ENCODE results near the gene MAP6. TPM values are rescaled to one million over a fixed set of nuclear protein-coding genes. Genes with fewer than 3 reads are reported as not detected.
A peak's percentile ranks its signal among the peaks of the same experiment; 100 is the strongest.

The MAP6 gene
- total and polyA plus RNA-seq, 2 of the 13 experiments (the other 11 are each of a cell fraction or from before 2014, with no cell fraction given) = 0.04 TPM; not detected in 1

DNA sequence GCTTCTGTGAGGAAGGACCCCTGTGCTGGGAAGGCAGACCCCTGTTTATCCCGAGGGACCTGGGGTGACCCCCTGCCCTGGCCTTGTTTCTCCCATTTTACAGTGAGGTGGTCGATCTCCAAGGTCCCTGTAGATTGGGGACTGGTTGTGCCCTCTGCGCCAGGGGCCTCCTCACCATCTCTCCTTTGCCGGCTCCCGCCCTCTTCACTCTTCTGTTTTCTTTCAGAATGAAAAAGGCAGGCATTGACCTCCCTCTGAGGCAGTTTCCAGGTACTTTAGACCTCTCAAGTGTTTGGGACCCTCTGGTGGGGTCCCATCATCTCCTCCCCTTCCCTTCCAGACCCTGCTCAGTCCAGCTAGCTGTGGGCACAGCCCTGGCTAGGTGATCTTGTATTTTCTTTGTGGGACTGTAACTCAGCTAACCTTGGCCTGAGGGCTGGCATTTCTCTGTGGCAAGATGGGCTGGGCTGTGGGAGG, 105.3 kb downstream of the MAP6 start (continued):
- TF ChIP-seq, protein P1, sequence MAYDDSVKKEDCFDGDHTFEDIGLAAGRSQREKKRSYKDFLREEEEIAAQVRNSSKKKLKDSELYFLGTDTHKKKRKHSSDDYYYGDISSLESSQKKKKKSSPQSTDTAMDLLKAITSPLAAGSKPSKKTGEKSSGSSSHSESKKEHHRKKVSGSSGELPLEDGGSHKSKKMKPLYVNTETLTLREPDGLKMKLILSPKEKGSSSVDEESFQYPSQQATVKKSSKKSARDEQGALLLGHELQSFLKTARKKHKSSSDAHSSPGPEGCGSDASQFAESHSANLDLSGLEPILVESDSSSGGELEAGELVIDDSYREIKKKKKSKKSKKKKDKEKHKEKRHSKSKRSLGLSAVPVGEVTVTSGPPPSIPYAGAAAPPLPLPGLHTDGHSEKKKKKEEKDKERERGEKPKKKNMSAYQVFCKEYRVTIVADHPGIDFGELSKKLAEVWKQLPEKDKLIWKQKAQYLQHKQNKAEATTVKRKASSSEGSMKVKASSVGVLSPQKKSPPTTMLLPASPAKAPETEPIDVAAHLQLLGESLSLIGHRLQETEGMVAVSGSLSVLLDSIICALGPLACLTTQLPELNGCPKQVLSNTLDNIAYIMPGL (CRISPR knock-in tag; IDR thresholded peaks at IDR 0.05; ENCODE audit: borderline replicate concordance in 1 of 2, low read depth in 1 of 2) = no peak
- no peak for TF ChIP-seq SMAD1 (CRISPR knock-in tag; IDR thresholded peaks at IDR 0.05; ENCODE audit: borderline replicate concordance, low read depth)
- no peak for TF ChIP-seq MED1 (CRISPR knock-in tag; IDR thresholded peaks at IDR 0.05)
- TF ChIP-seq, protein P2, sequence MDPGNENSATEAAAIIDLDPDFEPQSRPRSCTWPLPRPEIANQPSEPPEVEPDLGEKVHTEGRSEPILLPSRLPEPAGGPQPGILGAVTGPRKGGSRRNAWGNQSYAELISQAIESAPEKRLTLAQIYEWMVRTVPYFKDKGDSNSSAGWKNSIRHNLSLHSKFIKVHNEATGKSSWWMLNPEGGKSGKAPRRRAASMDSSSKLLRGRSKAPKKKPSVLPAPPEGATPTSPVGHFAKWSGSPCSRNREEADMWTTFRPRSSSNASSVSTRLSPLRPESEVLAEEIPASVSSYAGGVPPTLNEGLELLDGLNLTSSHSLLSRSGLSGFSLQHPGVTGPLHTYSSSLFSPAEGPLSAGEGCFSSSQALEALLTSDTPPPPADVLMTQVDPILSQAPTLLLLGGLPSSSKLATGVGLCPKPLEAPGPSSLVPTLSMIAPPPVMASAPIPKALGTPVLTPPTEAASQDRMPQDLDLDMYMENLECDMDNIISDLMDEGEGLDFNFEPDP (CRISPR knock-in tag; conservative IDR thresholded peaks at IDR 0.05) = no peak
- TF ChIP-seq, protein P3, sequence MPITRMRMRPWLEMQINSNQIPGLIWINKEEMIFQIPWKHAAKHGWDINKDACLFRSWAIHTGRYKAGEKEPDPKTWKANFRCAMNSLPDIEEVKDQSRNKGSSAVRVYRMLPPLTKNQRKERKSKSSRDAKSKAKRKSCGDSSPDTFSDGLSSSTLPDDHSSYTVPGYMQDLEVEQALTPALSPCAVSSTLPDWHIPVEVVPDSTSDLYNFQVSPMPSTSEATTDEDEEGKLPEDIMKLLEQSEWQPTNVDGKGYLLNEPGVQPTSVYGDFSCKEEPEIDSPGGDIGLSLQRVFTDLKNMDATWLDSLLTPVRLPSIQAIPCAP (CRISPR knock-in tag; IDR thresholded peaks at IDR 0.05; ENCODE audit: low read depth) = no peak
- TF ChIP-seq PAF1 (CRISPR knock-in tag; IDR thresholded peaks at IDR 0.05) = no peak
- 0 out of 2 replicates have a peak, but pooled peaks have one; percentile 34 for TF ChIP-seq NFATC3 (CRISPR knock-in tag; IDR thresholded peaks at IDR 0.05)
- peak; percentile 55; the same call in 1 of the 2 replicates for TF ChIP-seq PHF21A (CRISPR knock-in tag; IDR thresholded peaks at IDR 0.05)
- TF ChIP-seq JUND (CRISPR knock-in tag; IDR thresholded peaks at IDR 0.05) = no peak
- no peak for TF ChIP-seq FOXM1 (CRISPR knock-in tag; IDR thresholded peaks at IDR 0.05)
- TF ChIP-seq, protein P4, sequence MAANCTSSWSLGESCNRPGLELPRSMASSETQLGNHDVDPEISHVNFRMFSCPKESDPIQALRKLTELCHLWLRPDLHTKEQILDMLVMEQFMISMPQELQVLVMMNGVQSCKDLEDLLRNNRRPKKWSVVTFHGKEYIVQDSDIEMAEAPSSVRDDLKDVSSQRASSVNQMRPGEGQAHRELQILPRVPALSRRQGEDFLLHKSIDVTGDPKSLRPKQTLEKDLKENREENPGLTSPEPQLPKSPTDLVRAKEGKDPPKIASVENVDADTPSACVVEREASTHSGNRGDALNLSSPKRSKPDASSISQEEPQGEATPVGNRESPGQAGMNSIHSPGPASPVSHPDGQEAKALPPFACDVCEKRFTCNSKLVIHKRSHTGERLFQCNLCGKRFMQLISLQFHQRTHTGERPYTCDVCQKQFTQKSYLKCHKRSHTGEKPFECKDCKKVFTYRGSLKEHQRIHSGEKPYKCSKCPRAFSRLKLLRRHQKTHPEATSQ (CRISPR knock-in tag; IDR thresholded peaks at IDR 0.05; ENCODE audit: borderline replicate concordance) = no peak
- TF ChIP-seq, protein P5, sequence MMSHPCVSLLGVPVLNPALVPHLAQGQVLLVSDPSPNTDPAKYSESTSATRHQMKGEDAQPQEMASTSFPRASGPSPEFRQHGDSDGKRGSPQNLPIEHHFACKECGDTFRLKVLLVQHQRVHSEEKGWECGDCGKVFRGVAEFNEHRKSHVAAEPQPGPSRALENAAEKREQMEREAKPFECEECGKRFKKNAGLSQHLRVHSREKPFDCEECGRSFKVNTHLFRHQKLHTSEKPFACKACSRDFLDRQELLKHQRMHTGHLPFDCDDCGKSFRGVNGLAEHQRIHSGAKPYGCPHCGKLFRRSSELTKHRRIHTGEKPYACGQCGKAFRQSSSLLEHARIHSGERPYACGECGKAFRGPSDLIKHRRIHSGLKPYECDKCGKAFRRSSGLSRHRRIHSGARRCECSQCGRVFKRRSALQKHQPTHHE (CRISPR knock-in tag; IDR thresholded peaks at IDR 0.05; ENCODE audit: borderline replicate concordance) = no peak
- no peak for TF ChIP-seq CBFB (CRISPR knock-in tag; IDR thresholded peaks at IDR 0.05)
- no peak for TF ChIP-seq PTBP1 (IDR thresholded peaks at IDR 0.05; ENCODE audit: low read depth, low read length, poor library complexity, severe bottlenecking)
- TF ChIP-seq FOXP1 (IDR thresholded peaks at IDR 0.05) = no peak
- TF ChIP-seq FOXP1 (CRISPR knock-in tag; IDR thresholded peaks at IDR 0.05) = no peak
- no peak for TF ChIP-seq ZNF331 (CRISPR knock-in tag; IDR thresholded peaks at IDR 0.05)
